Breast epithelium (tissue), 4 donors: ENCODE data around the gene FAM228B. TPM values are rescaled to one million over a fixed set of nuclear protein-coding genes. Genes with fewer than 3 reads are reported as not detected.
"Not testable (repeated sequence)": the region's sequence is repeated elsewhere in the genome, so short reads cannot be mapped to it uniquely, and the experiment has no call there.

Experiments used
- DNase-seq, 2 donors: peaks; one replicate each; pipeline ENCODE4 v3.0.0-alpha.2; 2019; ENCODE audit warnings: low spot score in 2 of 2
- H3K27ac ChIP-seq, 2 donors: fragments of 200-600 bp; sonication (generic) in 1 of 2; one replicate each; pipeline ENCODE4 v1.5.1; 2016 to 2019; ENCODE audit warnings: mild to moderate bottlenecking in 1 of 2
- H3K27me3 ChIP-seq, 2 donors: fragments of 200-600 bp; sonication (generic) in 1 of 2; one replicate each; pipeline versions ENCODE4 v1.5.1 to v1.6.0; 2017 to 2019; ENCODE audit warnings: control low read depth in 1 of 2, mild to moderate bottlenecking in 1 of 2
- H3K36me3 ChIP-seq: fragments of 200-600 bp; one replicate; pipeline ENCODE4 v1.5.1; 2019
- H3K4me1 ChIP-seq, 2 donors: fragments of 200-600 bp; sonication (generic); one replicate each; pipeline ENCODE4 v1.5.1; 2016 to 2019; ENCODE audit warnings: control low read depth in 1 of 2
- H3K4me3 ChIP-seq, 3 donors: fragments of 200-600 bp; sonication (generic); 1 replicate in 2 of 3; 2 replicates in 1 of 3; pipeline ENCODE4 v1.5.1; 2016 to 2019; ENCODE audit warnings: mild to moderate bottlenecking in 3 of 3, moderate library complexity in 2 of 3
- H3K9me3 ChIP-seq, 2 donors: fragments of 200-600 bp; sonication (generic) in 1 of 2; one replicate each; pipeline ENCODE4 v1.5.1; 2016 to 2019; ENCODE audit warnings: control low read depth in 1 of 2
- POLR2A ChIP-seq: fragments of 450-650 bp; IDR thresholded peaks from one replicate; pipeline ENCODE4 v1.6.1; 2016; ENCODE audit warnings: antibody characterized with exemption, mild to moderate bottlenecking, moderate library complexity
- POLR2AphosphoS5 ChIP-seq, 3 donors: sonication (generic); formaldehyde crosslinking; IDR thresholded peaks; one replicate each; pipeline ENCODE4 v1.6.1; 2017; ENCODE audit warnings: antibody characterized with exemption in 3 of 3
- intact Hi-C: fragments of 100-400 bp; cut with DNase I; formaldehyde crosslinking; loops from one replicate; pipeline ENCODE4 v1.15.1; 2023; ENCODE audit warnings: low total_unique reads
- total RNA-seq, 3 donors: library from RNA; depleted of rRNA; stranded (reverse); fragments of >200 nt; gene quantifications; one replicate each; pipeline ENCODE4 v1.1.0, GENCODE V29; 2016
- TF ChIP-seq, protein P1 (sequence below), 3 donors: fragments of 450-650 bp; IDR thresholded peaks; one replicate each; pipeline ENCODE4 v1.5.1; 2016 to 2017; ENCODE audit warnings: antibody characterized with exemption in 3 of 3, mild to moderate bottlenecking in 3 of 3, moderate library complexity in 3 of 3

Gene FAM228B
- total RNA-seq, 3 donors from 2014 or later = 23.7 to 46.2 (median 30.9) TPM

DNA sequence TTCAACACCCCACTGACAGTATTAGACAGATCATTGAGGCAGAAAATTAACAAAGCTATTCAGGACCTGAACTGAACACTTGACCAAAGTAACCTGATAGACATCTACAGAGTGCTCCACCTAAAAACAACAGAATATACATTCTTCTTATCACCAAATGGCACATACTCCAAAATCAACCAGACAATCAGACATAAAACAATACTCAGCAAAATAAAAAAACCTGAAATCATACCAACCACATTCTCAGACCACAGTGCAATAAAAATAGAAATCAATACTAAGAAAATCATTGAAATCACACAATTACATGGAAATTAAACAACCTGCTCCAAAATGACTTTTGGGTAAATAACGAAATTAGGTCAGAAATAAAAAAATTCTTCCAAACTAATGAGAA is 15.9 kb upstream of the FAM228B start:
- no peaks in the 10 kb centered on the region for H3K4me1 ChIP-seq
- H3K4me3 ChIP-seq = no peak overlapping the region
- H3K9me3 ChIP-seq = no peaks in the 10 kb centered on the region
- DNase-seq = no peak
- H3K36me3 ChIP-seq = no peaks in the 10 kb centered on the region
- TF ChIP-seq, protein P1, sequence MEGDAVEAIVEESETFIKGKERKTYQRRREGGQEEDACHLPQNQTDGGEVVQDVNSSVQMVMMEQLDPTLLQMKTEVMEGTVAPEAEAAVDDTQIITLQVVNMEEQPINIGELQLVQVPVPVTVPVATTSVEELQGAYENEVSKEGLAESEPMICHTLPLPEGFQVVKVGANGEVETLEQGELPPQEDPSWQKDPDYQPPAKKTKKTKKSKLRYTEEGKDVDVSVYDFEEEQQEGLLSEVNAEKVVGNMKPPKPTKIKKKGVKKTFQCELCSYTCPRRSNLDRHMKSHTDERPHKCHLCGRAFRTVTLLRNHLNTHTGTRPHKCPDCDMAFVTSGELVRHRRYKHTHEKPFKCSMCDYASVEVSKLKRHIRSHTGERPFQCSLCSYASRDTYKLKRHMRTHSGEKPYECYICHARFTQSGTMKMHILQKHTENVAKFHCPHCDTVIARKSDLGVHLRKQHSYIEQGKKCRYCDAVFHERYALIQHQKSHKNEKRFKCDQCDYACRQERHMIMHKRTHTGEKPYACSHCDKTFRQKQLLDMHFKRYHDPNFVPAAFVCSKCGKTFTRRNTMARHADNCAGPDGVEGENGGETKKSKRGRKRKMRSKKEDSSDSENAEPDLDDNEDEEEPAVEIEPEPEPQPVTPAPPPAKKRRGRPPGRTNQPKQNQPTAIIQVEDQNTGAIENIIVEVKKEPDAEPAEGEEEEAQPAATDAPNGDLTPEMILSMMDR (IDR thresholded peaks at IDR 0.05) = no peak
- no peak for TF ChIP-seq POLR2AphosphoS5 (IDR thresholded peaks at IDR 0.05)
- no peak for TF ChIP-seq POLR2A
- intact Hi-C loops = no loop called here
- no peak overlapping the region for H3K27ac ChIP-seq
- no peaks in the 10 kb centered on the region for H3K27me3 ChIP-seq

DNA sequence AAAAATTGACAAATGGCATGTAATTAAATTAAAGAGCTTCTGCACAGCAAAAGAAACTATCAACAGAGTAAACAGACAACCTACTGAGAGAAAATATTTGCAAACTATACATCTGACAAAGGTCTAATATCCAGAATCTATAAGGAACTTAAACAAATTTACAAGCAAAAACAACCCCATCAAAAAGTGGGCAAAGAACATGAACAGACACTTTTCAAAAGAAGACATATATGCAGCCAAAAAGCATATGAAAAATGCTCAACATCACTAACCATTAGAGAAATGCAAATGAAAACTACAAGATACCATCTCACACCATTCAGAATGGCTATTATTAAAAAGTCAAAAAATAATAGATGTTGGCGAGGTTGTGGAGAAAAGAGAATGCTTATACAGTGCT is 13.8 kb upstream of the FAM228B start:
- H3K27ac ChIP-seq, H3K9me3 ChIP-seq, H3K4me3 ChIP-seq, H3K36me3 ChIP-seq, intact Hi-C loops, H3K27me3 ChIP-seq, DNase-seq, H3K4me1 ChIP-seq: not testable (repeated sequence)

DNA sequence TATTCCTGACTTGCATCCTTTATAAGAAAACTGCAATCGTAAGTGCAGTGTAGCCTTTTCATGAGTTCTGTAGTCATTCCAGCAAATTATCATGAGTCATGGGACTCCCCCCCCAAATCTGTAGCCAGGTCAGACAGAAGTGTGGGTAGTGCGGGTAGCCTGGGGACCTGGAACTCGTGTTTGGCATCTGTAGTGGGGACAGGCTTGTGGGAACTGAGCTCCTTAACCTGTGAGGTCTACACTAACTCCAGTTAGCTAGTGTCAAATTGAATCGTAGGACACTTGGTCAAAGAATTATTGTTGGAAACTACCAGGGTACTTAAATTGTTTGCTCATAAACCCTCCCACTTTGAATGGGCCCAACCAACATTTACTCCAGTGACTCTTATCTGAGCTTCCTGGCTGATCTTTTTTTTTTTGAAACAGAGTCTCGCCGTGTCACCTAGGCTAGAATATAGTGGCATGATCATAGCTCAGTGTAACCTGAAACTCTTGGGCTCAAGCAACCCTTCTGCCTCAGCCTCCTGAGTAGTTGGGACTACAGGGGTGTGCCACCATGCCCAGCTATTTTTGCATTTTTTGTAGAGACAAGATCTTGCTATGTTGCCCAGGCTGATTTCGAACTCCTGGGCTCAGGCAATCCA is 12.5 kb upstream of the FAM228B start:
- TF ChIP-seq POLR2A (no peak), POLR2AphosphoS5 (IDR thresholded peaks at IDR 0.05) (no peak)
- TF ChIP-seq, protein P1 (IDR thresholded peaks at IDR 0.05) = no peak
- no peaks in the 10 kb centered on the region for H3K36me3 ChIP-seq
- no peaks in the 10 kb centered on the region for H3K4me1 ChIP-seq
- H3K4me3 ChIP-seq = no peak overlapping the region
- no peak for DNase-seq
- intact Hi-C loops = no loop called here
- no peaks in the 10 kb centered on the region for H3K27me3 ChIP-seq
- H3K9me3 ChIP-seq = peaks cover 0 to 6% of the 10 kb centered on the region in 2 donors
- H3K27ac ChIP-seq = no peak overlapping the region

DNA sequence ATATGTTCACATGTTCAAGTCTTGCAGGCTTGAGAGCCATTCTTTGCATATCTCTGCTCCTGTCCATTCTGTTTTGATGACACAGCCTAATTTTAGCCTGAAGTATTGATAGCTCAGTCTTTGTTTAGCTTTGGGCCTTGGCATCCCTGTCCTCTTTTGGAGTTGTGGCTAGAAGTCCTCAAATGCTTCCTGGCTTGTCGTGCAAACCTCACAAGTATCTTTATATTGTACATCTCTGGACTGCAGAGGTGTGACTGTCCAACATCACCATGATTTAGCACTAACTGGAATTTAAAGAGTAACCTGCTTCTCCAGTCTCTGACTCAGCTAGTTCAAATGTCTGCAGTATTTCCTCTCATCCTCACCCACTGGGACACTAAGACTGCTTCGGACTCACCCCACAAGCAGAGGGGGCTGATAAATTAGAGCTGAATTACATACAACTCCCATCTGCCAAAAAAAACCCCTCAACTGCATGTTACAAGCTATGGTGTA is 11.8 kb upstream of the FAM228B start:
- no peaks in the 10 kb centered on the region for H3K27me3 ChIP-seq
- intact Hi-C loops = no loop called here
- H3K4me1 ChIP-seq = no peaks in the 10 kb centered on the region
- H3K27ac ChIP-seq = no peak overlapping the region
- TF ChIP-seq POLR2AphosphoS5 (IDR thresholded peaks at IDR 0.05) = no peak
- no peak for TF ChIP-seq POLR2A
- TF ChIP-seq, protein P1 (IDR thresholded peaks at IDR 0.05) = no peak
- peaks cover 0 to 6% of the 10 kb centered on the region in 2 donors for H3K9me3 ChIP-seq
- no peaks in the 10 kb centered on the region for H3K36me3 ChIP-seq
- no peak for DNase-seq
- H3K4me3 ChIP-seq = no peak overlapping the region

DNA sequence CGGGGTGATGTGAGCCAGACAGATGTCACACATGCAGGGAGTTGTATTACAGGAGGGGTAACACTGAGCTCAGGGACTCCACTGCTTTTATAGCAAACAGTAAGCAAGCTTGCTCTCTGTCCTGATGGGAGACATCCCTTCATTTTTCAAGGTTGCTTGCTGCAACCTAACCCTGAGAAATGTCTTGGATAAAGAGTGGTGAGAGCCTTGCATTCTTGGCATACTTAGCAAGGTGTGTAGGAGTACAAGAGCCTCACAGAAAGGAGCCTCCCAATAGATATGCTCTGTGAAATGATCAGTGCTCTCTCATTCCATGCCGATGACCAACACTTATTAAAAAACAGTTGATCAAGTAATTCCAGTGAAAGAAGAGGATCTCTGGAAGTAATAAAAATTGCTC is 8.2 kb upstream of the FAM228B start:
- no peak for DNase-seq
- Histone ChIP-seq H3K4me3 (no peak overlapping the region), H3K4me1 (no peaks in the 10 kb centered on the region), H3K27ac (no peak overlapping the region), H3K36me3 (no peaks in the 10 kb centered on the region), H3K27me3 (no peaks in the 10 kb centered on the region), H3K9me3 (peaks cover 0 to 6% of the 10 kb centered on the region in 2 donors)
- intact Hi-C loops = no loop called here
- TF ChIP-seq POLR2AphosphoS5 (IDR thresholded peaks at IDR 0.05) (no peak), POLR2A (no peak)
- TF ChIP-seq, protein P1 (IDR thresholded peaks at IDR 0.05) = no peak
